ENCODE results near the gene ETS2.

Gene ETS2

DNA sequence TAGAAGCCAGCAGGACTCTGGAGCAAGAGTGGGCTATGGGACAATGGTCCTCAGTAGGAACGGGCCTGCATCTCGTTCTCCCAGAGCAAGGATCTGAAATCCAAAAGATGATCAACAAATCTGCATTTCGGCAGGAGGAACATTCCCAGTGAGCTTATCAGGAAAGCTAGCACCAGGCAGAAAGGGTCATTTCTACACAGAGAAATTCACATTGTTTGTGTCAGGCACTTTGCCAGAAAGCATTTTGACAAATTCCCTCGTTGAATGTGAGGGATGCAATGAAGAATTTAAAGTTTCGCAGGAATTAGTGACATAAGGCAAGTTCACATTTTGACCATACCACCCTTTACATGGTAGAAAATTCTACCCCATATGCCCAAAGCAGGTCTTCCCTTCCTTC lies 31.6 kb upstream of the ETS2 start:
- no peak for DNase-seq (ENCODE audit: low read depth)
- H3K4me3 ChIP-seq (ENCODE audit: low read depth, low read length): no peak overlapping the region
- TF ChIP-seq POLR2A (IDR thresholded peaks at IDR 0.05; ENCODE audit: extremely low read depth, insufficient read length): no peak
- TF ChIP-seq MYC (IDR thresholded peaks at IDR 0.05; ENCODE audit: low read depth, low read length): no peak
- TF ChIP-seq, protein P1, sequence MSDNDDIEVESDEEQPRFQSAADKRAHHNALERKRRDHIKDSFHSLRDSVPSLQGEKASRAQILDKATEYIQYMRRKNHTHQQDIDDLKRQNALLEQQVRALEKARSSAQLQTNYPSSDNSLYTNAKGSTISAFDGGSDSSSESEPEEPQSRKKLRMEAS (IDR thresholded peaks at IDR 0.05; ENCODE audit: low read depth, low read length): no peak
- TF ChIP-seq, protein P2, sequence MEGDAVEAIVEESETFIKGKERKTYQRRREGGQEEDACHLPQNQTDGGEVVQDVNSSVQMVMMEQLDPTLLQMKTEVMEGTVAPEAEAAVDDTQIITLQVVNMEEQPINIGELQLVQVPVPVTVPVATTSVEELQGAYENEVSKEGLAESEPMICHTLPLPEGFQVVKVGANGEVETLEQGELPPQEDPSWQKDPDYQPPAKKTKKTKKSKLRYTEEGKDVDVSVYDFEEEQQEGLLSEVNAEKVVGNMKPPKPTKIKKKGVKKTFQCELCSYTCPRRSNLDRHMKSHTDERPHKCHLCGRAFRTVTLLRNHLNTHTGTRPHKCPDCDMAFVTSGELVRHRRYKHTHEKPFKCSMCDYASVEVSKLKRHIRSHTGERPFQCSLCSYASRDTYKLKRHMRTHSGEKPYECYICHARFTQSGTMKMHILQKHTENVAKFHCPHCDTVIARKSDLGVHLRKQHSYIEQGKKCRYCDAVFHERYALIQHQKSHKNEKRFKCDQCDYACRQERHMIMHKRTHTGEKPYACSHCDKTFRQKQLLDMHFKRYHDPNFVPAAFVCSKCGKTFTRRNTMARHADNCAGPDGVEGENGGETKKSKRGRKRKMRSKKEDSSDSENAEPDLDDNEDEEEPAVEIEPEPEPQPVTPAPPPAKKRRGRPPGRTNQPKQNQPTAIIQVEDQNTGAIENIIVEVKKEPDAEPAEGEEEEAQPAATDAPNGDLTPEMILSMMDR (IDR thresholded peaks at IDR 0.05; ENCODE audit: low read depth, low read length): no peak

DNA sequence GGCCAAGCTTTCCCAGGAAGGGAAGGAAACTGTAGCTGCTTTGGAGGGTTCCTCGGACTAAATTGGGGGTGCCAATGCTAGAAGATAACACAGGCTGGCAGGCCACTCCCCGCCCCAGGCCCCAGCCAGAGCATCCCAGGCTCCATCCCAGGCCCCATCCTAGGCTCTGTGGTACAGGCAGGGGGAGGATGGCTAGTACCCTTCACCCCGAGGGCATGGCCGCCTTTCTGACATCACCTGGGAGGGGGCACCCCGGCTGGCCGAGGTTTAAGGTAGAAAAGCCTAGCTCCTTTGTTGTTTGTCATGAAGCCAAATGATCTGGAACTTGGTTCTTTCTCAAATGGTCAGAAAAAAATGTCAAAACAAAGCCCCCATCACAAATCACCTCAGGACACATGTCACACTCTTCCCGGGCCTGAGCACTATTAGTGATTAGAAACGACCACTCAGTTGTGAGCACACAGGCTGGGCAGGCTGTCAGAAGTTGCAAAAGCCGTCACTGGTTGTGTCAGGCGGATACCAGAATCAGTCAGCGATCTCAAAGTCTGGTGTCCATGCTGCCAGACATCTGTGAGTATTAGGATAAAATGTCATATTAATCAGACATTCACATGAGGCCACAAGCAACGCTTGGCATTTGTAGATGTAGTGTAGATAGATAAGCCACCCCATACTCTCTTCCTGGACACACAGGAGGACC lies 31.0 kb upstream of the ETS2 start:
- H3K4me3 ChIP-seq (ENCODE audit: low read depth, low read length): no peak overlapping the region
- TF ChIP-seq, protein P1 (IDR thresholded peaks at IDR 0.05; ENCODE audit: low read depth, low read length): no peak
- no peak for TF ChIP-seq MYC (IDR thresholded peaks at IDR 0.05; ENCODE audit: low read depth, low read length)
- TF ChIP-seq, protein P2 (IDR thresholded peaks at IDR 0.05; ENCODE audit: low read depth, low read length): no peak
- no peak for TF ChIP-seq POLR2A (IDR thresholded peaks at IDR 0.05; ENCODE audit: extremely low read depth, insufficient read length)
- DNase-seq (ENCODE audit: low read depth): no peak

DNA sequence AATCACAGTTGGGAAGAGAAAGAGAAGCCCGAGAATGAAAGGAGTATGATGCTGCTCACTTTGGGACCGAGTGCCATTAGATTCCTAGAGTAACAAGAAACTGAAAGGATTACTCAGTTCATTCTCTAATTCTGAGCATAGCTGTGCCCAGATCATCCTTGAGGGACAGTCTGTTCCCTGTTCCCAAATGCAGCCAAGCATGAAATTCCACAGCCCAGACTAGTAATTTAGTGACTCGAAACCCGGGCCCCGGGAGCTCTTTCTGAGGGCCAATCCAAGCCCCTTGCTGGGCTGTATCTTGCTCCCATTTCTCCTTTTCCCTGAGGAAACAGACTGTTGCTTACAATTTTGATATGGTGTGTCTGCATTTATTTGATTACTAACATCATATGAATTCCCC lies 30.0 kb upstream of the ETS2 start:
- no peak for DNase-seq (ENCODE audit: low read depth)
- TF ChIP-seq, protein P1 (IDR thresholded peaks at IDR 0.05; ENCODE audit: low read depth, low read length): no peak
- TF ChIP-seq MYC (IDR thresholded peaks at IDR 0.05; ENCODE audit: low read depth, low read length) (no peak), POLR2A (IDR thresholded peaks at IDR 0.05; ENCODE audit: extremely low read depth, insufficient read length) (no peak)
- TF ChIP-seq, protein P2 (IDR thresholded peaks at IDR 0.05; ENCODE audit: low read depth, low read length): no peak
- H3K4me3 ChIP-seq (ENCODE audit: low read depth, low read length): no peak overlapping the region

DNA sequence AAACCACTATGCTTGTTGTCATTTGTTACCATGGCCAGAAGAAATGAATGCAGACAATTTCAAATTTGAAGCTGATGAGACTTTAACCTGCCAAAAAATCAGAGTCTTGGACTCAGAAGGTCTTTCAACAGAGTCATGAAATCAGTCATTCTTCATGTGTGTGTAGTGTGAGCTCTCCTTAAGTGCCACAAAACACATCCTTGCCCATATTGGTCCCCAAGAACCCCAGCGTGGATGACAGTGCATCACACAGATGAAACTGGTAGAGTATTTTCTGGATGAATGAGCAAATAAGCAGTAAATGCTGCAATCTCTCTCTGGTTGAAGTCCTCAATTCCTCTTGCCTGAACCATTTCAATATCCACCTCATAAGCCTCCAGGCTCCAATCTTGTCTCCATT lies 28.7 kb upstream of the ETS2 start:
- no peak for DNase-seq (ENCODE audit: low read depth)
- H3K4me3 ChIP-seq (ENCODE audit: low read depth, low read length): no peak overlapping the region

DNA sequence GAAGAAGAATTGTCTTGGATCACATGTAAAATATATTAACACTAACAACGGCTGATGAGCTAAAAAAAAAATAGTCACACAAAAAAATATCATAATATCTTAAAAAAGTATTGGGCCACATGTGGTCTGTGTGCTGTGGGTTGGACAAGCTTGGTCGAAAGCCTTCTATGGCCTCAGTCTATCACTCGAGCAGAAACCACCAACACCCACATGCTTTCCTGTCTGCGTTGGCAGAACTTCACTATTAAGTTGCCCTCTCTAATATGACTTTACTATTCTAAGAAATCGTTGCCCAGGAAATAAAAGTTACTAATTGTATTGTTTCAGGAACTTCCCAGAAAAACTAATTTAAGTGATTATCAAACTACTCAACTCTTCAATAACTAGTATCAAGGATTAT lies 28.2 kb upstream of the ETS2 start:
- TF ChIP-seq, protein P1 (IDR thresholded peaks at IDR 0.05; ENCODE audit: low read depth, low read length): no peak
- TF ChIP-seq, protein P2 (IDR thresholded peaks at IDR 0.05; ENCODE audit: low read depth, low read length): no peak
- TF ChIP-seq POLR2A (IDR thresholded peaks at IDR 0.05; ENCODE audit: extremely low read depth, insufficient read length) (no peak), MYC (IDR thresholded peaks at IDR 0.05; ENCODE audit: low read depth, low read length) (no peak)
- no peak overlapping the region for H3K4me3 ChIP-seq (ENCODE audit: low read depth, low read length)
- DNase-seq (ENCODE audit: low read depth): no peak

More for the DNA sequence above, 28.7 kb upstream of the ETS2 start:
- TF ChIP-seq, protein P2 (IDR thresholded peaks at IDR 0.05; ENCODE audit: low read depth, low read length): no peak
- TF ChIP-seq, protein P1 (IDR thresholded peaks at IDR 0.05; ENCODE audit: low read depth, low read length): no peak
- TF ChIP-seq POLR2A (IDR thresholded peaks at IDR 0.05; ENCODE audit: extremely low read depth, insufficient read length): no peak
- no peak for TF ChIP-seq MYC (IDR thresholded peaks at IDR 0.05; ENCODE audit: low read depth, low read length)

Data from NB4 (cell line).